ENCODE measurements around the gene PTPN21. TPM values are rescaled to one million over a fixed set of nuclear protein-coding genes. Genes with fewer than 3 reads are reported as not detected.
A peak's percentile ranks its signal among the peaks of the same experiment; 100 is the strongest.

The PTPN21 gene
- polyA plus RNA-seq (2013): 119 and 131 TPM in 2 replicates

GRCh38 chr14:88554457-88555286 lies at the start of gene PTPN21:
Gene PTPN21, minus strand, starts transcription at chr14:88555007. Its CDS starts 4,590 bp downstream, at chr14:88550417.
- no CpG with 5 or more reads among the region's 103 CpGs for WGBS (ENCODE audit: extremely low coverage, insufficient coverage, insufficient read length)
- Histone ChIP-seq H3K79me2 (ENCODE audit: control insufficient read depth, insufficient read depth, low read length, poor library complexity) (peaks cover 5% of the 10 kb centered on the region), H2BK120ac (ENCODE audit: insufficient read depth, low read length, poor library complexity) (peak within 1 kb of the TSS; percentile 96), H4K91ac (ENCODE audit: low read depth, low read length) (peak within 1 kb of the TSS; percentile 98), H3K18ac (ENCODE audit: low read length) (peak within 1 kb of the TSS; percentile 99), H3K9ac (ENCODE audit: low read length) (peak within 1 kb of the TSS; percentile 85), H2BK12ac (ENCODE audit: low read length) (no peak within 1 kb of the TSS), H2AFZ (ENCODE audit: insufficient read depth, low read length, poor library complexity) (peak within 1 kb of the TSS; percentile 88), H3K79me1 (ENCODE audit: low read length) (peaks cover 9% of the 10 kb centered on the region), H3K27ac (ENCODE audit: low read depth, low read length) (peak within 1 kb of the TSS; percentile 99), H3K23ac (ENCODE audit: low read length) (no peak within 1 kb of the TSS), H4K8ac (ENCODE audit: low read depth, low read length) (peak within 1 kb of the TSS; percentile 97), H3K4ac (ENCODE audit: low read depth, low read length) (peak within 1 kb of the TSS; percentile 72), H2AK5ac (ENCODE audit: low read length) (peak within 1 kb of the TSS; percentile 23), H3K9me3 (ENCODE audit: insufficient read depth, low read depth, low read length) (no peaks in the 10 kb centered on the region), H3K27me3 (ENCODE audit: insufficient read depth, low read length) (no peaks in the 10 kb centered on the region), H2BK5ac (ENCODE audit: low read depth, low read length, poor library complexity) (peak within 1 kb of the TSS; percentile 88), H4K12ac (ENCODE audit: low read depth, low read length) (peak within 1 kb of the TSS; percentile 97), H3K36me3 (ENCODE audit: control insufficient read depth in 1 of 2, insufficient read depth in 2 of 2, low read length in 2 of 2) (peaks cover 8 to 11% of the 10 kb centered on the region in 2 experiments), H3K14ac (ENCODE audit: low read length) (peak within 1 kb of the TSS; percentile 97), H3K4me2 (ENCODE audit: low read length) (peak within 1 kb of the TSS; percentile 57), H3K4me3 (ENCODE audit: low read depth, low read length) (peak within 1 kb of the TSS; percentile 84), H3K4me1 (ENCODE audit: control insufficient read depth in 1 of 2, insufficient read depth in 2 of 2, low read length in 2 of 2) (peaks cover 6 to 7% of the 10 kb centered on the region in 2 experiments)
- DNase-seq: peak; percentile 68 to 79

DNA sequence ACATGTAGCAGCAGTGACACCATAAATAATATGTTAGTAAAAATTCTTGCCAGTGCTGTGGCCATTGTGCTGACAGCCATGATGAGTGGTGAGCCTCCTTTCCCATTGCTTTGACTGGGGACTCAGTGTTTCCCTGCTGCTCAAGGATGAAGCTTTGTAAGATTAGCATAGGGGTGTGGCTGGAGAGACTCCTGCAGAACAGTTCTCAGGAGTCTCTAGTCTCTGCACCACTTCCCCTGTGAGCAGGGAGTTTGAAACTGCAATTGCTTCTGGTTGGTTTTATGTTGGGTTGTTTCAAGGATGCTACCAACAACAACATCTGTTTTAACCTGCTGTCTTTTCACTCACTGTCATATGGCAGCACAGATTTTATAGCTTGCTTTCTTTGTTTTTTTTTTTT lies 49.4 kb upstream of the PTPN21 start:
- no peak overlapping the region for H4K8ac ChIP-seq (ENCODE audit: low read depth, low read length)
- H2BK5ac ChIP-seq (ENCODE audit: low read depth, low read length, poor library complexity): no peak overlapping the region
- no peak overlapping the region for H3K23ac ChIP-seq (ENCODE audit: low read length)
- peaks cover 5% of the 10 kb centered on the region for H3K9me3 ChIP-seq (ENCODE audit: insufficient read depth, low read depth, low read length)
- H3K79me1 ChIP-seq (ENCODE audit: low read length): no peaks in the 10 kb centered on the region
- H3K18ac ChIP-seq (ENCODE audit: low read length): no peak overlapping the region
- peaks cover 38 to 55% of the 10 kb centered on the region in 2 experiments for H3K36me3 ChIP-seq (ENCODE audit: control insufficient read depth in 1 of 2, insufficient read depth in 2 of 2, low read length in 2 of 2)
- no peak overlapping the region for H2BK12ac ChIP-seq (ENCODE audit: low read length)
- H3K4me2 ChIP-seq (ENCODE audit: low read length): no peak overlapping the region
- no peak overlapping the region for H2AFZ ChIP-seq (ENCODE audit: insufficient read depth, low read length, poor library complexity)
- no peak overlapping the region for H4K12ac ChIP-seq (ENCODE audit: low read depth, low read length)
- H3K4ac ChIP-seq (ENCODE audit: low read depth, low read length): no peak overlapping the region
- H3K79me2 ChIP-seq (ENCODE audit: control insufficient read depth, insufficient read depth, low read length, poor library complexity): no peaks in the 10 kb centered on the region
- no peak overlapping the region for H4K91ac ChIP-seq (ENCODE audit: low read depth, low read length)
- H3K14ac ChIP-seq (ENCODE audit: low read length): no peak overlapping the region
- no peak overlapping the region for H3K4me3 ChIP-seq (ENCODE audit: low read depth, low read length)
- no peak overlapping the region for H3K27ac ChIP-seq (ENCODE audit: low read depth, low read length)
- H2AK5ac ChIP-seq (ENCODE audit: low read length): no peak overlapping the region
- H2BK120ac ChIP-seq (ENCODE audit: insufficient read depth, low read length, poor library complexity): no peak overlapping the region
- no peaks in the 10 kb centered on the region for H3K4me1 ChIP-seq (ENCODE audit: control insufficient read depth in 1 of 2, insufficient read depth in 2 of 2, low read length in 2 of 2)
- H3K9ac ChIP-seq (ENCODE audit: low read length): no peak overlapping the region
- H3K27me3 ChIP-seq (ENCODE audit: insufficient read depth, low read length): no peaks in the 10 kb centered on the region
- DNase-seq: no peak

DNA sequence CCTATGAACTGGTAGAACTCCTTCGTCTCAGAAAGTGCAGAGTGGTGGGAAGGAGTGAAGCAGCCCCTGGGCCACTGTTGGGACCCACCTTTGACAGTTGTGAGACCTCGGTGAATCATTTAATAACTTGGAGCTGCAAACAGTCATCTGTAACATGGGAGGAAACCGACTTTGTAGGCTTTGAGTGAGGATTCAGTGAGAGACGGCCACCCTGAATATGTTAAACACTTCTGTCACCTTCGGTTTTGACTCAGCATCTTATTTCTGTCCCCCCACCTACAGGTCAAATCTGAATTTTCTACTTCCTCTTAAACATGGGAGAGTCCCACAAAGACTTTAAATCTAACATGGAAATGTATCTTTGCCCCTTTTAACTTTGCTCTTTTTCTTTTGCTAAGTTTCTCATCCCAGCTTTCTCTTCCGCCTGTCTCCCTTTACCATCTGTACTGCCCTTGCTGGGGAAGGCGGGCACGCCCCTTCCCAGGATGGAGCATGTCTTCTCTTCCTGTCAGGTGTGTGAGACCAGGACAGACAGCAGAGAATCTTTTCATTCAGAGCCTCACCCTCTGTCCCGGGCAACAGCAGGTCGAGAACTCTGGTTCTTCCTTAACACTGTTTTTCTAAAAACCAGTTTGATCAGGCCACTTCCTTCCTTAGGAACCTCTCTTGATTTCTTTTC lies 45.1 kb upstream of the PTPN21 start:
- H2AK5ac ChIP-seq (ENCODE audit: low read length): no peak overlapping the region
- H2BK5ac ChIP-seq (ENCODE audit: low read depth, low read length, poor library complexity): no peak overlapping the region
- no peak overlapping the region for H2BK12ac ChIP-seq (ENCODE audit: low read length)
- no peak overlapping the region for H3K4me3 ChIP-seq (ENCODE audit: low read depth, low read length)
- no peak overlapping the region for H3K14ac ChIP-seq (ENCODE audit: low read length)
- no peak overlapping the region for H4K12ac ChIP-seq (ENCODE audit: low read depth, low read length)
- H3K79me2 ChIP-seq (ENCODE audit: control insufficient read depth, insufficient read depth, low read length, poor library complexity): no peaks in the 10 kb centered on the region
- WGBS (ENCODE audit: extremely low coverage, insufficient coverage, insufficient read length): no CpG with 5 or more reads among the region's 10 CpGs
- no peak overlapping the region for H3K27ac ChIP-seq (ENCODE audit: low read depth, low read length)
- no peaks in the 10 kb centered on the region for H3K4me1 ChIP-seq (ENCODE audit: control insufficient read depth in 1 of 2, insufficient read depth in 2 of 2, low read length in 2 of 2)
- H4K91ac ChIP-seq (ENCODE audit: low read depth, low read length): no peak overlapping the region
- no peak overlapping the region for H2BK120ac ChIP-seq (ENCODE audit: insufficient read depth, low read length, poor library complexity)
- H4K8ac ChIP-seq (ENCODE audit: low read depth, low read length): no peak overlapping the region
- no peak overlapping the region for H3K4me2 ChIP-seq (ENCODE audit: low read length)
- no peak overlapping the region for H3K18ac ChIP-seq (ENCODE audit: low read length)
- no peak overlapping the region for H3K23ac ChIP-seq (ENCODE audit: low read length)
- no peaks in the 10 kb centered on the region for H3K27me3 ChIP-seq (ENCODE audit: insufficient read depth, low read length)
- H3K9ac ChIP-seq (ENCODE audit: low read length): no peak overlapping the region
- peaks cover 33 to 54% of the 10 kb centered on the region in 2 experiments for H3K36me3 ChIP-seq (ENCODE audit: control insufficient read depth in 1 of 2, insufficient read depth in 2 of 2, low read length in 2 of 2)
- no peak overlapping the region for H2AFZ ChIP-seq (ENCODE audit: insufficient read depth, low read length, poor library complexity)
- H3K79me1 ChIP-seq (ENCODE audit: low read length): no peaks in the 10 kb centered on the region
- DNase-seq: no peak
- no peak overlapping the region for H3K4ac ChIP-seq (ENCODE audit: low read depth, low read length)
- H3K9me3 ChIP-seq (ENCODE audit: insufficient read depth, low read depth, low read length): no peaks in the 10 kb centered on the region

DNA sequence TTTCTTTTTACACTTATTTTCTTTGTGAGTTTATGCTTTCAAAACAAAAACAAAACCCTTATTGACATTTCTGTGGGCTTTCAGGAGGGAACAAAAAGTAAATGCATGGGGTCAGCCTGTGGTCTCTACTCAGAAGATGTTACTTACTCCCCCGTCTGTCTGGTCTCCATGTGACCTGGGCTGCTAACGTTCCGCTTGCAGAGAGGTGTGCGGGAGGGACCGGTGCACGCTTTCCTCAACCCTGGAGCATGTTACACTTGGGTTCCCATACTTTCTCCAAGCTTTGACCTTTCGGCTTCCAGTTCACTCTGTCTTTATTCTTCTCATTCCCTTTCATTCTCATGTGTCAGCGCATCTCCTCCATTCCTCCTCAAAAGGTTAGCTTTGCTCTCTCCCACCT lies 44.5 kb upstream of the PTPN21 start:
- Histone ChIP-seq H3K27me3 (ENCODE audit: insufficient read depth, low read length) (no peaks in the 10 kb centered on the region), H2AFZ (ENCODE audit: insufficient read depth, low read length, poor library complexity) (no peak overlapping the region), H4K8ac (ENCODE audit: low read depth, low read length) (no peak overlapping the region), H3K4me3 (ENCODE audit: low read depth, low read length) (no peak overlapping the region), H4K12ac (ENCODE audit: low read depth, low read length) (no peak overlapping the region), H3K23ac (ENCODE audit: low read length) (no peak overlapping the region), H2BK120ac (ENCODE audit: insufficient read depth, low read length, poor library complexity) (no peak overlapping the region), H3K18ac (ENCODE audit: low read length) (no peak overlapping the region), H2BK12ac (ENCODE audit: low read length) (no peak overlapping the region), H3K4me1 (ENCODE audit: control insufficient read depth in 1 of 2, insufficient read depth in 2 of 2, low read length in 2 of 2) (no peaks in the 10 kb centered on the region), H3K79me1 (ENCODE audit: low read length) (no peaks in the 10 kb centered on the region), H3K4me2 (ENCODE audit: low read length) (no peak overlapping the region), H2AK5ac (ENCODE audit: low read length) (no peak overlapping the region), H2BK5ac (ENCODE audit: low read depth, low read length, poor library complexity) (no peak overlapping the region), H3K27ac (ENCODE audit: low read depth, low read length) (no peak overlapping the region), H3K4ac (ENCODE audit: low read depth, low read length) (no peak overlapping the region), H3K79me2 (ENCODE audit: control insufficient read depth, insufficient read depth, low read length, poor library complexity) (no peaks in the 10 kb centered on the region), H3K9me3 (ENCODE audit: insufficient read depth, low read depth, low read length) (no peaks in the 10 kb centered on the region), H3K14ac (ENCODE audit: low read length) (no peak overlapping the region), H3K36me3 (ENCODE audit: control insufficient read depth in 1 of 2, insufficient read depth in 2 of 2, low read length in 2 of 2) (peaks cover 30 to 52% of the 10 kb centered on the region in 2 experiments), H4K91ac (ENCODE audit: low read depth, low read length) (no peak overlapping the region), H3K9ac (ENCODE audit: low read length) (no peak overlapping the region)
- DNase-seq: no peak
- WGBS (ENCODE audit: extremely low coverage, insufficient coverage, insufficient read length): no CpG with 5 or more reads among the region's 8 CpGs

Data from trophoblast cell (in vitro differentiated cells and primary cell).